ENCODE results near the gene PTGFR.

Gene PTGFR

GRCh38 chr1:78497201-78497600 is 6.4 kb downstream of the PTGFR start:
- Histone ChIP-seq H3K36me3 (ENCODE audit: control insufficient read depth, insufficient read depth, low read length) (no peaks in the 10 kb centered on the region), H3K4me3 (replicated peaks; ENCODE audit: low read depth, low read length) (no peak overlapping the region), H3K27me3 (replicated peaks; ENCODE audit: control insufficient read depth, insufficient read depth, low read length) (no peaks in the 10 kb centered on the region)
- no peak for TF ChIP-seq CTCF (IDR thresholded peaks at IDR 0.05; ENCODE audit: insufficient read depth, low read length, poor library complexity, severe bottlenecking)
- DNase-seq (ENCODE audit: extremely low read depth, insufficient read length) = no peak

- no peaks in the 10 kb centered on the region for H3K27me3 ChIP-seq (replicated peaks; ENCODE audit: control insufficient read depth, insufficient read depth, low read length)
- no peaks in the 10 kb centered on the region for H3K36me3 ChIP-seq (ENCODE audit: control insufficient read depth, insufficient read depth, low read length)
- H3K4me3 ChIP-seq (replicated peaks; ENCODE audit: low read depth, low read length) = no peak overlapping the region
- no peak for TF ChIP-seq CTCF (IDR thresholded peaks at IDR 0.05; ENCODE audit: insufficient read depth, low read length, poor library complexity, severe bottlenecking)
- no peak for DNase-seq (ENCODE audit: extremely low read depth, insufficient read length)
Measured at GRCh38 chr1:78500529-78500928, 9.8 kb downstream of the PTGFR start.

DNA sequence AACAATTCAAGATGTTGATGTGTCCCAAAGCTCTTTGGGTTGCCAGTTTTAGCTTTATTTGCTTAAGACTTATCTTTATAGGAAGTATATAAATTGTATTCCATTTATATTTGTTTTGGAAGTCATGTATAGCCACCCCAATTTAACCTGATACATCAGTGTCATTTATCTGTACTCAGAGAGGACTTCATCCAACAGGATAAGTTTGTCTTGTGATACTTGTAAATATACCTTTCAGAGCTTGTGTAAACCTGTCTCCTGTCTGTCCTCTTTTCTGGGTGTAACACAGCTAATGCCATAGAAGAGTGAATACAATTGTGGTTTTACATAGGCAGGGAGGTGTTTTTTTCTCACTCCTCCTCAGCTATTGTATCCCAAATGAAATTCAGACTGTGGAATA is 10.4 kb downstream of the PTGFR start:
- DNase-seq (ENCODE audit: extremely low read depth, insufficient read length) = no peak
- no peaks in the 10 kb centered on the region for H3K36me3 ChIP-seq (ENCODE audit: control insufficient read depth, insufficient read depth, low read length)
- H3K27me3 ChIP-seq (replicated peaks; ENCODE audit: control insufficient read depth, insufficient read depth, low read length) = no peaks in the 10 kb centered on the region
- TF ChIP-seq CTCF (IDR thresholded peaks at IDR 0.05; ENCODE audit: insufficient read depth, low read length, poor library complexity, severe bottlenecking) = no peak
- no peak overlapping the region for H3K4me3 ChIP-seq (replicated peaks; ENCODE audit: low read depth, low read length)

DNA sequence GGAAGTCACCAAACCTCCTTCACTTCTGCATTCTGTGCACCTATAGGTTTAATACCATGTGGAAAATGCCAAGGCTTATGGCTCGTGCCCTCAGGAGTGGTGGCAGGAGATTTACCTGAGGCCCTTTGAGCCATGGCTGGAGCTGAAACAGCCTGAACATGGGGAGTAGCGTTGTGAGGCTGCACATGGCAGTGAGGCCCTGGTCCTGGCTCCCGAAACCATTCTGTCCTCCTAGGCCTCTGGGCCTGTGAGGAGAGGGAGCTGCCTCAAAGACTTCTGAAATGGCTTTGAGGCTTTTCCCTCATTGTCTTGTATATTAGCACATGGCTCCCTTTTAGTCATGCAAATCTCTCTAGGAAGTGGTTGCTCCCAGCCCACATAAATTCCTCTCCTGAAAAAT is 20.6 kb downstream of the PTGFR start:
- no peak for TF ChIP-seq CTCF (IDR thresholded peaks at IDR 0.05; ENCODE audit: insufficient read depth, low read length, poor library complexity, severe bottlenecking)
- H3K4me3 ChIP-seq (replicated peaks; ENCODE audit: low read depth, low read length) = no peak overlapping the region
- no peaks in the 10 kb centered on the region for H3K27me3 ChIP-seq (replicated peaks; ENCODE audit: control insufficient read depth, insufficient read depth, low read length)
- DNase-seq (ENCODE audit: extremely low read depth, insufficient read length) = no peak
- H3K36me3 ChIP-seq (ENCODE audit: control insufficient read depth, insufficient read depth, low read length) = no peaks in the 10 kb centered on the region

DNA sequence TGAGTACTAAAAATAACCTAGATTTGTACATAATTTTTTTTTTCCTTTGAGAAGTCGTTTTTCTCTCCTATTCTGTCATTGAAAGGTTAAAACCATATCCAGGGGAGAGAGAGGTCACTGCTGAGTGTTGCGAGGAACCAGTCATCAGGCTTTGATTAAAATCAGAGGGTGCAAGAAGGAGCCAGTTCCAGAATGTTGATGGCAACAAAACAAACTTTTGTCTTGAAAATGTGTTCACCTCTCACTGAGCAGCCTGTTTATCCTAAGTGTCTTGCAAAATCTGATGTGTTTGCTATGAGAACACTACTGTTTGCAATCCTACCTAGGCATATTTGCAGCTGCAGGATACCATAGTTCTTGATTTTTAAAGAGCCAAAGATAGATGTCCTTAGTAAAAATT is 25.9 kb downstream of the PTGFR start:
- TF ChIP-seq CTCF (IDR thresholded peaks at IDR 0.05; ENCODE audit: insufficient read depth, low read length, poor library complexity, severe bottlenecking) = no peak
- Histone ChIP-seq H3K27me3 (replicated peaks; ENCODE audit: control insufficient read depth, insufficient read depth, low read length) (no peaks in the 10 kb centered on the region), H3K4me3 (replicated peaks; ENCODE audit: low read depth, low read length) (no peak overlapping the region), H3K36me3 (ENCODE audit: control insufficient read depth, insufficient read depth, low read length) (no peaks in the 10 kb centered on the region)
- no peak for DNase-seq (ENCODE audit: extremely low read depth, insufficient read length)

DNA sequence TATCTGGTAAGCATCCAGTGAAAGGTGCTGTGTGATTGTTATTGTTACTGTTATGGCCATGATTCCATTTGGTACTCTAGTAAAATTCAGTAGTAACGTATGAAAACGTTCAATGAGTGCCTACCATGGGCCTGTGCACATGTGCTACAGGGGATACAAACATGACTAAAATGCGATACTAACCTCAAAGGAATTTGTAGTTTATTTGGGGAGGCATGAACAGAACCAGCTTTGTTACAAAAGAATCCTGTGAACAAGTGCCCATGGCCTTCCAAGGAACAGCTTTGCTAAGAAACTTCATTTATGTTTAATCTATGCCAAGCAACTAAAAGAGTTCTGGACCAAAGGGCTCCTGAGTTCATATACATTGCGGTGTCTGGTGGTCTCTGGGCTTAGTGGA is 28.7 kb downstream of the PTGFR start:
- Histone ChIP-seq H3K27me3 (replicated peaks; ENCODE audit: control insufficient read depth, insufficient read depth, low read length) (no peaks in the 10 kb centered on the region), H3K4me3 (replicated peaks; ENCODE audit: low read depth, low read length) (no peak overlapping the region), H3K36me3 (ENCODE audit: control insufficient read depth, insufficient read depth, low read length) (no peaks in the 10 kb centered on the region)
- DNase-seq (ENCODE audit: extremely low read depth, insufficient read length) = no peak
- TF ChIP-seq CTCF (IDR thresholded peaks at IDR 0.05; ENCODE audit: insufficient read depth, low read length, poor library complexity, severe bottlenecking) = no peak

Measured in GM06990 (cell line).